ENCODE results near the gene RNF220. TPM values are rescaled to one million over a fixed set of nuclear protein-coding genes. Genes with fewer than 3 reads are reported as not detected.

The RNF220 gene
- total and polyA plus RNA-seq, 2 experiments from 2014 or later = 47.4 to 123 TPM

DNA sequence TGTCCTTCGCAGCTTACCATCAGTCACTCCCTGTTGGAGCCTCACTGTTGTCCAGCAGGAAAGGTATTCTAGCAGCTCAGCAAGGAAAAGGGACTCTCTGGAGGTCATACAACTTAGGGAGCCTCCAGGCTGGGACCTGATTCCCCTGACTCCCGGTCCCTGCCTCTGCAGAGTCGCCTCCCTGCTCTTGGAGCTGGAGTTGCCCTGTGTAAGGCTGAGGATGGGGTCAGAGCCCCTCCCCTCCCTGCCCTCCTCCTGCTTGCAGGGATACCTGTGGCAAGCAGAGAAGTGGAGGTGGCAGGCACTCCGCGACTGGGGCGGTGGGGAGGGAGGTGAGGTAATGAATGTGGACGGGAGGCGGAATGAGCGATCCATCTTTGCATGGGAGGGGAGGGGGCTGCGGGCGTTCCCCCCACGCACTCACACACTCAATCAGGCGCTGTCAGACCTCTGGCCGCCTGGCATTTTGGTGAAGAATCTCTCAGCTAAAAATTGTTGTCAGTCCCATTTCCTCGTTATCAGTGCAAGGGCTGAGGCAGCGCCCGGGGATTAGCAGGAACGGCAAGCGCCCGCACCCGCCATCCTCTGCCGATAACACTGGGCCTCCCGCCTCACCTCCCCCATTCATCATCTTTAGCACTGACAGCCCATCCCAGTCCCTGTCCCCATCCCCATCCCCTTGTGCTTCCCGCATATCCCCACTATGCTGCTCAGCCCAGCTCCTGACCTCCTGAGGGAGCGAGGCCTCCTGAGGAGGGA, 204.9 kb downstream of the RNF220 start:
- DNase-seq = no peak
- Histone ChIP-seq H4K20me1 (ENCODE audit: insufficient read depth) (no peaks in the 10 kb centered on the region), H3K4me1 (ENCODE audit: insufficient read depth) (peaks cover 9% of the 10 kb centered on the region), H3K79me2 (ENCODE audit: insufficient read depth) (no peaks in the 10 kb centered on the region), H3K4me2 (ENCODE audit: unreplicated experiment) (no peak overlapping the region), H2AFZ (no peak overlapping the region), H3K36me3 (ENCODE audit: low read depth) (no peaks in the 10 kb centered on the region), H3K9ac (no peak overlapping the region), H3F3A (ENCODE audit: insufficient read depth) (no peaks in the 10 kb centered on the region; the same call in 1 of the 2 replicates), H3K9me3 (ENCODE audit: low read depth) (no peaks in the 10 kb centered on the region), H3K4me3 (no peak overlapping the region), H3K27ac (no peak overlapping the region), H3K9me2 (ENCODE audit: insufficient read depth) (no peaks in the 10 kb centered on the region), H3K27me3 (replicated peaks; ENCODE audit: insufficient read depth) (no peaks in the 10 kb centered on the region)
- in situ Hi-C loops (cut with MboI) = loop anchor here (5.0 kb wide), 1 partner anchor 42 kb away; no protein-coding TSS in a partner anchor
- TF ChIP-seq EZH2phosphoT487 (IDR thresholded peaks at IDR 0.05; ENCODE audit: insufficient read depth, low read depth) (no peak), EZH2 (IDR thresholded peaks at IDR 0.05; ENCODE audit: insufficient read depth, poor library complexity, severe bottlenecking) (no peak)
- 82 to 86% methylated on average over 18 to 25 of the region's 25 CpGs for WGBS, 2 experiments (ENCODE audit: low coverage in 1 of 2, low lambda C conversion rate in 2 of 2, missing lambda C conversion rate in 2 of 2)

DNA sequence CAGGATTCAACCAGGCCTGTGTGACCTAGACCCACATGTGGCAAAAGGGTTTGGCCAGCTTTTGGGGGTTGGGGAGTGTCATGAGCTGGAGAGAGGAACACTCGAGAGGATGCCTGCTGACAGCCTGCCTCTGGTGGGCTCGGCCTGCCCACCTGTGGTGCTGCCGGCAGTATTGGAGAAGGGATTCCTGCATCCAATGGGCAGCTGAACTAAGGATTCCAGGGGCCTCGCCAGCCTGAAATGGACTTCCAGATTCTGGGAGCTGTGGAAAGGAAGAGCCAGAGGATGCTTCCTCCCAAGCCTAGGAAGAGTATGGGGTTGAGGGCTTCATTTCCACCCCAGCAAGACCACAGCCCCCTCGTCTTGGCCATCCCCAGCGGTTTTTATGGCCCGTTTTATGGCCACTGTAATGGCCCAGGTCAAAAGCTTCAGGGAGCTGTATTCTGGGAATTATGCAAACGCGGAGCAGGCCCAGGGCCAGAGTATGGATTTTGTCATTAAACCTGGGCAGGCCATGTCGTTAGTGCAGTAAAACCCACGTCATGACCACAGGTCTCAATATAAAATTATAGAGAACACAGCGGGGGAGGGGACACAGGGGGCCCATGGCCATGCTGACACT, 205.6 kb downstream of the RNF220 start:
- TF ChIP-seq EZH2 (IDR thresholded peaks at IDR 0.05; ENCODE audit: insufficient read depth, poor library complexity, severe bottlenecking) = no peak
- TF ChIP-seq EZH2phosphoT487 (IDR thresholded peaks at IDR 0.05; ENCODE audit: insufficient read depth, low read depth) = no peak
- DNase-seq = no peak
- Histone ChIP-seq H4K20me1 (ENCODE audit: insufficient read depth) (no peaks in the 10 kb centered on the region), H3K27me3 (replicated peaks; ENCODE audit: insufficient read depth) (no peaks in the 10 kb centered on the region), H3K9me3 (ENCODE audit: low read depth) (no peaks in the 10 kb centered on the region), H3K36me3 (ENCODE audit: low read depth) (no peaks in the 10 kb centered on the region), H3K4me3 (no peak overlapping the region), H3K79me2 (ENCODE audit: insufficient read depth) (no peaks in the 10 kb centered on the region), H3K27ac (no peak overlapping the region), H3K4me2 (ENCODE audit: unreplicated experiment) (no peak overlapping the region), H3K4me1 (ENCODE audit: insufficient read depth) (peaks cover 9% of the 10 kb centered on the region), H3K9ac (no peak overlapping the region), H3F3A (ENCODE audit: insufficient read depth) (no peaks in the 10 kb centered on the region; the same call in 1 of the 2 replicates), H3K9me2 (ENCODE audit: insufficient read depth) (no peaks in the 10 kb centered on the region), H2AFZ (no peak overlapping the region)
- in situ Hi-C loops (cut with MboI) = no loop called here
- WGBS, 2 experiments (ENCODE audit: low coverage in 1 of 2, low lambda C conversion rate in 2 of 2, missing lambda C conversion rate in 2 of 2) = 72 to 90% methylated on average over 10 to 12 of the region's 12 CpGs

DNA sequence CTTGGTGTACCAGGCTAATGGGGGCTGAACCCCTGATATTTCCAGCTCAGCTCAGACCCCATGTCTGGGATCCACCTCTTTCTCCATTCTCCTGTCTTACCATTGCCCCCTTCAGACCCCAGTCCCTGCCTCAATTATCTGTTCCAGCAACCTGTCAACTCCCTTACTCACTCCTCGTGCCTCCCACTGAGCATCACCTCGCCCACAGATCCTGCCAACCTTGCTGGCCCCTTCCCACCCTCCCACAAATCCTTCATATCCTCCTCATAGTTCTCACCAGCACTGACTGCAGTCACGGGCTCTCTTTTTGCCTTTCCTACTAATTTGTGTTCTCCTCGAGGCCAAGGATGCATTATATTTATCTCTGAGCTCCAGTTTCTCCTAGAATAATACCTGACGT, 206.4 kb downstream of the RNF220 start:
- Histone ChIP-seq H3K4me3 (no peak overlapping the region), H3K9me3 (ENCODE audit: low read depth) (no peaks in the 10 kb centered on the region), H3F3A (ENCODE audit: insufficient read depth) (no peaks in the 10 kb centered on the region; the same call in 1 of the 2 replicates), H3K79me2 (ENCODE audit: insufficient read depth) (no peaks in the 10 kb centered on the region), H3K27ac (no peak overlapping the region), H3K27me3 (replicated peaks; ENCODE audit: insufficient read depth) (no peaks in the 10 kb centered on the region), H3K4me1 (ENCODE audit: insufficient read depth) (peaks cover 1% of the 10 kb centered on the region; the same call in 1 of the 2 replicates), H2AFZ (no peak overlapping the region), H3K9ac (no peak overlapping the region), H3K36me3 (ENCODE audit: low read depth) (no peaks in the 10 kb centered on the region), H3K4me2 (ENCODE audit: unreplicated experiment) (no peak overlapping the region), H3K9me2 (ENCODE audit: insufficient read depth) (no peaks in the 10 kb centered on the region), H4K20me1 (ENCODE audit: insufficient read depth) (no peaks in the 10 kb centered on the region)
- no peak for DNase-seq
- in situ Hi-C loops (cut with MboI) = no loop called here
- WGBS, 2 experiments (ENCODE audit: low coverage in 1 of 2, low lambda C conversion rate in 2 of 2, missing lambda C conversion rate in 2 of 2) = 85 to 92% methylated on average over 5 of the region's 5 CpGs
- TF ChIP-seq EZH2 (IDR thresholded peaks at IDR 0.05; ENCODE audit: insufficient read depth, poor library complexity, severe bottlenecking) (no peak), EZH2phosphoT487 (IDR thresholded peaks at IDR 0.05; ENCODE audit: insufficient read depth, low read depth) (no peak)

DNA sequence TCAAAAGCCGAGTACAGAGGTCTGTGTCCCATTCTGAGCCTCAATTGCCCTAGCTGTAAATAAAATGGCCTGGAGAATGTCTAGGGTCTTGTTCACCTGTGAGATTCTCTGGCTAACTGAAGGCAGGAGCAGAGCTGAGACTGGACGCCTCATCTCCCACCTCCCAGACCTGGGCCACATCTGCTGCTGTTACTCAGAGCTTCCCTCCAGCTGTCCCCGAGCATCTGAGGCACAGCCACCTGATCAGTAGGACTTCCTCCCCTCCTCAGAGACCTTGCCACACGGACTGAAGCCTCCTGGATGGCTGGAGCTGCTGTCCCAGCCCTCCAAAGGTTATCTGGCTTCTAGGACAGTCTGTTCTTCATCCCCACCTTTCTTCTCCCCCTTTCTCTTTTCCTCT, 206.8 kb downstream of the RNF220 start:
- Histone ChIP-seq H3K4me3 (no peak overlapping the region), H2AFZ (no peak overlapping the region), H3K4me1 (ENCODE audit: insufficient read depth) (no peaks in the 10 kb centered on the region; the same call in 1 of the 2 replicates), H3K9me3 (ENCODE audit: low read depth) (no peaks in the 10 kb centered on the region), H4K20me1 (ENCODE audit: insufficient read depth) (no peaks in the 10 kb centered on the region), H3K79me2 (ENCODE audit: insufficient read depth) (no peaks in the 10 kb centered on the region), H3K9me2 (ENCODE audit: insufficient read depth) (no peaks in the 10 kb centered on the region), H3K27ac (no peak overlapping the region), H3K36me3 (ENCODE audit: low read depth) (no peaks in the 10 kb centered on the region), H3K27me3 (replicated peaks; ENCODE audit: insufficient read depth) (no peaks in the 10 kb centered on the region), H3F3A (ENCODE audit: insufficient read depth) (no peaks in the 10 kb centered on the region), H3K9ac (no peak overlapping the region), H3K4me2 (ENCODE audit: unreplicated experiment) (no peak overlapping the region)
- TF ChIP-seq EZH2 (IDR thresholded peaks at IDR 0.05; ENCODE audit: insufficient read depth, poor library complexity, severe bottlenecking) (no peak), EZH2phosphoT487 (IDR thresholded peaks at IDR 0.05; ENCODE audit: insufficient read depth, low read depth) (no peak)
- DNase-seq = no peak
- in situ Hi-C loops (cut with MboI) = no loop called here
- WGBS, 2 experiments (ENCODE audit: low coverage in 1 of 2, low lambda C conversion rate in 2 of 2, missing lambda C conversion rate in 2 of 2) = 67 to 76% methylated on average over 4 of the region's 4 CpGs
